OCI-LY1 (cell line): ENCODE data around the gene CNOT4.

ENCODE experiments used
- H2AFZ ChIP-seq: fragments of 200-600 bp; sonication (generic), shearing (Covaris generic); 2 replicates; pipeline ENCODE4 v1.6.0; 2014; ENCODE audit warnings: antibody characterized with exemption, mild to moderate bottlenecking, low read length
- H3F3A ChIP-seq: fragments of 200-600 bp; sonication (generic), shearing (Covaris generic); 2 replicates; pipeline ENCODE4 v1.6.0; 2014; ENCODE audit warnings: mild to moderate bottlenecking, antibody characterized with exemption, low read length, moderate library complexity; ENCODE audit not compliant: insufficient read depth
- H3K27ac ChIP-seq: fragments of 200-600 bp; sonication (generic); 2 replicates; pipeline ENCODE4 v1.5.1; 2014; ENCODE audit warnings: low read length, mixed run types, mild to moderate bottlenecking, low read depth; ENCODE audit not compliant: poor library complexity, severe bottlenecking
- H3K27me3 ChIP-seq: fragments of 200-600 bp; sonication (generic); 2 replicates; pipeline ENCODE4 v1.6.0; 2014; ENCODE audit warnings: antibody characterized with exemption, mild to moderate bottlenecking, low read length, moderate library complexity; ENCODE audit not compliant: insufficient read depth
- H3K36me3 ChIP-seq: fragments of 200-600 bp; sonication (generic); 2 replicates; pipeline ENCODE4 v1.6.1; 2014; ENCODE audit warnings: mild to moderate bottlenecking, antibody characterized with exemption, low read length, moderate library complexity, mixed read lengths; ENCODE audit not compliant: insufficient read depth
- H3K4me1 ChIP-seq: fragments of 200-600 bp; sonication (generic); 2 replicates; pipeline ENCODE4 v1.5.1; 2014; ENCODE audit warnings: mild to moderate bottlenecking, low read length, moderate library complexity; ENCODE audit not compliant: insufficient read depth, severe bottlenecking
- H3K4me2 ChIP-seq: fragments of 200-600 bp; sonication (generic), shearing (Covaris generic); 2 replicates; pipeline ENCODE4 v1.6.1; 2014; ENCODE audit warnings: low read length
- H3K4me3 ChIP-seq: fragments of 200-600 bp; sonication (generic); 2 replicates; pipeline ENCODE4 v1.5.1; 2014; ENCODE audit warnings: low read length, low read depth, mild to moderate bottlenecking, mixed read lengths; ENCODE audit not compliant: poor library complexity, severe bottlenecking
- H3K79me2 ChIP-seq: fragments of 200-600 bp; shearing (Covaris generic); 2 replicates; pipeline ENCODE4 v1.6.1; 2016; ENCODE audit warnings: mixed run types, low read length, mixed read lengths; ENCODE audit not compliant: insufficient read depth
- H3K9ac ChIP-seq: fragments of 200-600 bp; sonication (generic), shearing (Covaris generic); 2 replicates; pipeline ENCODE4 v1.6.1; 2014; ENCODE audit warnings: mild to moderate bottlenecking, low read length, mixed read lengths
- H3K9me2 ChIP-seq: fragments of 200-600 bp; sonication (generic), shearing (Covaris generic); 2 replicates; pipeline ENCODE4 v1.6.1; 2014; ENCODE audit warnings: low read depth, mild to moderate bottlenecking, low read length, mixed read lengths
- H3K9me3 ChIP-seq: fragments of 200-600 bp; shearing (Covaris generic); 2 replicates; pipeline ENCODE4 v1.6.1; 2014; ENCODE audit warnings: low read length, mixed read lengths
- H4K20me1 ChIP-seq: fragments of 200-600 bp; sonication (generic), shearing (Covaris generic); 2 replicates; pipeline ENCODE4 v1.6.0; 2016; ENCODE audit warnings: mild to moderate bottlenecking, low read length; ENCODE audit not compliant: insufficient read depth
- CTCF ChIP-seq: fragments of 200-600 bp; sonication (generic), shearing (Covaris generic); IDR thresholded peaks from 2 replicates; pipeline ENCODE4 v1.5.1; 2017; ENCODE audit warnings: mild to moderate bottlenecking, antibody characterized with exemption, low read length, moderate library complexity, mixed read lengths
- EZH2 ChIP-seq: fragments of 200-600 bp; sonication (generic), shearing (Covaris generic); IDR thresholded peaks from 2 replicates; pipeline ENCODE4 v1.8.0; 2017; ENCODE audit warnings: borderline replicate concordance, mixed run types, mild to moderate bottlenecking, antibody characterized with exemption, low read length, moderate library complexity, mixed read lengths

The CNOT4 gene

GRCh38 chr7:135459076-135459475, 50.8 kb downstream of the CNOT4 start:
- Histone ChIP-seq H4K20me1 (0 out of 2 replicates have a peak, but pooled peaks cover 2% of the 10 kb centered on the region), H3K4me2 (no peak overlapping the region), H3F3A (no peaks in the 10 kb centered on the region), H3K9ac (no peak overlapping the region), H3K79me2 (peaks cover 73% of the 10 kb centered on the region), H3K27ac (no peak overlapping the region), H3K27me3 (no peaks in the 10 kb centered on the region), H3K9me3 (no peaks in the 10 kb centered on the region), H3K9me2 (no peaks in the 10 kb centered on the region), H2AFZ (no peak overlapping the region), H3K4me1 (no peaks in the 10 kb centered on the region), H3K36me3 (no peaks in the 10 kb centered on the region; the same call in 1 of the 2 replicates), H3K4me3 (no peak overlapping the region)
- no peak for TF ChIP-seq EZH2
- TF ChIP-seq CTCF = no peak

DNA sequence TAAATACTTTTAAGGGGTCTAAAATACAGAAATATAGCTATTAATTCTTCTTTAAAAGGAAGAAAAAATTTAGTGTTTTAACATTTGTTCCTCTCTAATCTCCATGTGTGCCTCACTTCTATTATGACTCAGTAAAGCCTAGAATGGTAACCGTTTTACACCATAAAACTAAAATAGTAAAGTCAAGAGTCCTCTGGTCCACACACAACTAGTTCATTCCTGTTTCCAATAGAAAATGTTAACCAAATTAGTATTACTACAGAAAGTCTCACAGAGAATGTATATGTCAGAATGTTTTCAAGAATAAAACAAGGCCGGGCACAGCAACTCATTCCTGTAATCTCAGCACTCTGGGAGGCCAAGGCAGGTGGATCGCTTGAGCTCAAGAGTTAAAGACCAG, 55.8 kb downstream of the CNOT4 start:
- H3K27ac ChIP-seq = no peak overlapping the region
- H3K9ac ChIP-seq = no peak overlapping the region
- no peaks in the 10 kb centered on the region for H3K9me2 ChIP-seq
- no peaks in the 10 kb centered on the region for H3K9me3 ChIP-seq
- no peaks in the 10 kb centered on the region for H3K27me3 ChIP-seq
- H3K79me2 ChIP-seq = peaks cover 77% of the 10 kb centered on the region
- no peaks in the 10 kb centered on the region for H3F3A ChIP-seq
- H3K4me3 ChIP-seq = no peak overlapping the region
- no peak overlapping the region for H2AFZ ChIP-seq
- TF ChIP-seq CTCF (no peak), EZH2 (no peak)
- no peak overlapping the region for H3K4me2 ChIP-seq
- no peaks in the 10 kb centered on the region for H3K4me1 ChIP-seq
- H4K20me1 ChIP-seq = 0 out of 2 replicates have a peak, but pooled peaks cover 2% of the 10 kb centered on the region
- no peaks in the 10 kb centered on the region for H3K36me3 ChIP-seq

GRCh38 chr7:135449436-135449835, 60.5 kb downstream of the CNOT4 start:
- Histone ChIP-seq H3K9me3 (peaks cover under 1% of the 10 kb centered on the region), H3K4me1 (no peaks in the 10 kb centered on the region), H3K36me3 (peaks cover 10% of the 10 kb centered on the region), H3K9me2 (no peaks in the 10 kb centered on the region), H3K4me3 (no peak overlapping the region), H3K4me2 (no peak overlapping the region), H3K27ac (no peak overlapping the region), H3K27me3 (no peaks in the 10 kb centered on the region), H3K9ac (no peak overlapping the region), H4K20me1 (no peaks in the 10 kb centered on the region), H3K79me2 (peaks cover 64% of the 10 kb centered on the region), H3F3A (no peaks in the 10 kb centered on the region), H2AFZ (no peak overlapping the region)
- no peak for TF ChIP-seq CTCF
- no peak for TF ChIP-seq EZH2
